GM23338 (cell line): Measurements from ENCODE around the gene FER. TPM values are rescaled to one million over a fixed set of nuclear protein-coding genes. Genes with fewer than 3 reads are reported as not detected.

Experiments
- ATAC-seq: fragments of 200-7000 bp; cut with Tn5 transposase; 3 replicates; pipeline ENCODE4 v1.9.1; 2020
- DNase-seq: peaks from one replicate; pipeline ENCODE4 v3.0.0-alpha.2; 2015; ENCODE audit warnings: low spot score
- H2AFZ ChIP-seq: fragments of 200-600 bp; sonication (generic); 2 replicates; pipeline ENCODE4 v1.8.0; 2016; ENCODE audit warnings: antibody characterized with exemption, mild to moderate bottlenecking, moderate library complexity
- H3F3A ChIP-seq: fragments of 200-600 bp; sonication (generic); replicated peaks from 2 replicates; pipeline ENCODE4 v1.8.0; 2017; ENCODE audit warnings: antibody characterized with exemption, mixed run types, low read depth
- H3K27ac ChIP-seq: fragments of 200-600 bp; sonication (generic); 2 replicates; pipeline ENCODE4 v1.6.1; 2016; ENCODE audit warnings: low read depth
- H3K27me3 ChIP-seq: fragments of 200-600 bp; sonication (generic); 2 replicates; pipeline ENCODE4 v1.8.0; 2016; ENCODE audit warnings: mild to moderate bottlenecking, mixed run types, moderate library complexity; ENCODE audit not compliant: insufficient read depth
- H3K36me3 ChIP-seq: fragments of 200-600 bp; sonication (generic); 2 replicates; pipeline ENCODE4 v1.8.0; 2016; ENCODE audit warnings: mild to moderate bottlenecking; ENCODE audit not compliant: insufficient read depth
- H3K4me1 ChIP-seq: fragments of 200-600 bp; sonication (generic); 2 replicates; pipeline ENCODE4 v1.8.0; 2016; ENCODE audit warnings: mild to moderate bottlenecking, moderate library complexity; ENCODE audit not compliant: insufficient read depth
- H3K4me2 ChIP-seq: fragments of 200-600 bp; sonication (generic); 2 replicates; pipeline ENCODE4 v1.7.1; 2017; ENCODE audit warnings: mixed run types
- H3K4me3 ChIP-seq: fragments of 200-600 bp; sonication (generic); 2 replicates; pipeline ENCODE4 v1.6.1; 2016; ENCODE audit warnings: mixed run types
- H3K79me2 ChIP-seq: fragments of 200-600 bp; sonication (generic); replicated peaks from 2 replicates; pipeline ENCODE4 v1.8.0; 2017; ENCODE audit warnings: mild to moderate bottlenecking; ENCODE audit not compliant: insufficient read depth
- H3K9me2 ChIP-seq: fragments of 200-600 bp; sonication (generic); 2 replicates; pipeline ENCODE4 v1.8.0; 2017; ENCODE audit not compliant: insufficient read depth
- H4K20me1 ChIP-seq: fragments of 200-600 bp; sonication (generic); replicated peaks from 2 replicates; pipeline ENCODE4 v1.8.0; 2017; ENCODE audit warnings: mild to moderate bottlenecking; ENCODE audit not compliant: insufficient read depth
- H3K27ac Mint-ChIP-seq: 2 replicates; pipeline ENCODE4 v1.8.0; 2020; ENCODE audit warnings: inconsistent platforms, mild to moderate bottlenecking, moderate library complexity, mixed read lengths
- H3K27me3 Mint-ChIP-seq: 3 replicates; pipeline ENCODE4 v1.8.0; 2022; ENCODE audit warnings: low read depth, mild to moderate bottlenecking, moderate library complexity, mixed read lengths, inconsistent platforms; ENCODE audit not compliant: insufficient read depth, poor library complexity
- H3K36me3 Mint-ChIP-seq: 3 replicates; pipeline ENCODE4 v1.8.0; 2021; ENCODE audit warnings: low read depth, mild to moderate bottlenecking, inconsistent platforms, moderate library complexity, mixed read lengths
- H3K4me1 Mint-ChIP-seq: 3 replicates; pipeline ENCODE4 v1.8.0; 2020; ENCODE audit warnings: mild to moderate bottlenecking, inconsistent platforms, mixed read lengths
- H3K4me3 Mint-ChIP-seq: 3 replicates; pipeline ENCODE4 v1.8.0; 2021; ENCODE audit warnings: moderate library complexity, mild to moderate bottlenecking, inconsistent platforms, mixed read lengths
- H3K9me3 Mint-ChIP-seq: 3 replicates; pipeline ENCODE4 v1.8.0; 2020; ENCODE audit warnings: moderate library complexity, mild to moderate bottlenecking, inconsistent platforms, mixed read lengths
- EZH2 ChIP-seq: fragments of 200-600 bp; sonication (generic); IDR thresholded peaks from one replicate; pipeline ENCODE4 v1.8.0; 2017; ENCODE audit warnings: antibody characterized with exemption, mild to moderate bottlenecking, low read depth; ENCODE audit not compliant: unreplicated experiment
- REST ChIP-seq: IDR thresholded peaks from one replicate; pipeline ENCODE4 v1.6.1; 2018; ENCODE audit warnings: antibody characterized with exemption; ENCODE audit not compliant: unreplicated experiment
- STAT1 ChIP-seq: IDR thresholded peaks from one replicate; pipeline ENCODE4 v1.6.1; 2016; ENCODE audit warnings: antibody characterized with exemption; ENCODE audit not compliant: unreplicated experiment
- ZNF114 ChIP-seq: fragments of 250-450 bp; sonication (Bioruptor Pico); IDR thresholded peaks from 2 replicates; pipeline ENCODE4 v1.5.0; 2020; ENCODE audit warnings: mild to moderate bottlenecking, moderate library complexity
- ZNF462 ChIP-seq: fragments of 250-450 bp; sonication (Bioruptor Pico); IDR thresholded peaks from 2 replicates; pipeline ENCODE4 v1.5.0; 2020; ENCODE audit warnings: mild to moderate bottlenecking, moderate library complexity
- polyA plus RNA-seq: library from polyadenylated mRNA; unstranded; fragments of >200 nt; fragmentation: Nextera tagmentation; extraction: Ambion mirVana; gene quantifications from 2 replicates; pipeline ENCODE4 v1.2.1, GENCODE V29; 2016
- total RNA-seq: library from RNA; depleted of rRNA; stranded (reverse); fragments of >200 nt; shearing (Covaris generic); gene quantifications from 2 replicates; pipeline ENCODE4 v1.2.3, GENCODE V29; 2014

The FER gene
- total and polyA plus RNA-seq, 2 experiments from 2014 or later: 17.4 to 34.8 TPM

DNA sequence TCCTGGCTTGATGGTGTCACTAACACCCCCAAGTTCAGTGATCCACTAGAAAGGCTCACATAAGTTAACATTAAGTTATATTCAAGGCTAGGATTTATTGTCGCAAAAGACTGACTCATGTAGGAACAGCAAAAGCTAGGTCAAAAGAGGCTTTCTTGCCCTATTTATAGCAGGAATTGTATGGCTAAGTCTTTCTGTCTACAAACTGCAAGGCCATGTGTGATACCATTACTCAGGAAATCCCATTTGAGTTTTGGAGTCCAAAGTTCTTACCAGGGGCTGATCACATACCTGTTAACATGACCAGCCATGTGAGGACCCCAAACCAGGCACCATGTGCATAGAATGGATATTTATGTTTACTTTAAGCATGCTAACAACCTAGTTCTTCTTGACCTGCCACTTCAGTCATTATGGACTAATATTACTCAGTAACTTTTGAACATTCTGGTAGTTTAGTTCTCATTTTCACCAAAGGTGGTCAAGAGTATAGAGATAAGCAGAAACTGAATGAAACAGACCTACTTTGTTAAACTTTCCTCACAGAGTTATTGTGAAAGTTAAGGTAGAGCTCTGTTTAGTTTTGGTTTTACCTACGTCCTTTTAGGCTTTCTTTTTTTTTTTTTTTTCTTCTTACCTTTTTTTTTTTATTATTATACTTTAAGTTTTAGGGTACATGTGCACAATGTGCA, 281.1 kb downstream of the FER start (continued):
- TF ChIP-seq ZNF462 (CRISPR knock-in tag): no peak
- no peak for TF ChIP-seq STAT1

- Histone ChIP-seq H2AFZ (no peak overlapping the region), H3K9me2 (no peaks in the 10 kb centered on the region), H3K4me2 (no peak overlapping the region), H4K20me1 (no peaks in the 10 kb centered on the region), H3K4me1 (no peaks in the 10 kb centered on the region), H3F3A (no peaks in the 10 kb centered on the region), H3K79me2 (no peaks in the 10 kb centered on the region), H3K36me3 (no peaks in the 10 kb centered on the region), H3K27me3 (no peaks in the 10 kb centered on the region), H3K27ac (no peak overlapping the region), H3K4me3 (no peak overlapping the region)
- Mint-ChIP-seq H3K36me3 (no peaks in the 10 kb centered on the region), H3K4me3 (no peak overlapping the region), H3K27ac (0 out of 2 replicates have a peak overlapping the region, but pooled peaks have one; percentile 53), H3K27me3 (no peaks in the 10 kb centered on the region), H3K4me1 (0 out of 3 replicates have a peak, but pooled peaks cover 5% of the 10 kb centered on the region), H3K9me3 (no peaks in the 10 kb centered on the region)
- ATAC-seq (no peak), DNase-seq (no peak)
- TF ChIP-seq REST (no peak), EZH2 (no peak), ZNF114 (CRISPR knock-in tag) (no peak)
Observed at GRCh38 chr5:109029847-109030246, 282.1 kb downstream of the FER start.
